HG02610 (cell line): ENCODE results near the gene CLN6.
"Not testable (repeated sequence)": the region's sequence is repeated elsewhere in the genome, so short reads cannot be mapped to it uniquely, and the experiment has no call there.

ENCODE experiments used
- ATAC-seq: cut with Tn5 transposase; IDR thresholded peaks from one replicate; pipeline ENCODE4 v1.9.1; 2021; ENCODE audit warnings: mild to moderate bottlenecking, moderate library complexity; ENCODE audit not compliant: unreplicated experiment

Gene CLN6

GRCh38 chr15:68192804-68193486 is 36.6 kb downstream of the CLN6 start:
- no peak for ATAC-seq

- ATAC-seq = no peak
These were observed 37.4 kb downstream of the CLN6 start for GRCh38 chr15:68192117-68192516.

GRCh38 chr15:68191555-68191954 is 38.0 kb downstream of the CLN6 start:
- ATAC-seq = no peak

GRCh38 chr15:68190048-68190447 is 39.5 kb downstream of the CLN6 start:
- ATAC-seq = no peak

GRCh38 chr15:68188647-68189046 is 40.9 kb downstream of the CLN6 start:
- ATAC-seq = no peak

GRCh38 chr15:68187559-68187958 is 42.0 kb downstream of the CLN6 start:
- no peak for ATAC-seq

GRCh38 chr15:68186671-68187397 is 42.7 kb downstream of the CLN6 start:
- ATAC-seq = no peak

GRCh38 chr15:68184616-68185480 is 44.7 kb downstream of the CLN6 start:
- ATAC-seq = no peak

- ATAC-seq = no peak
These were observed 45.8 kb downstream of the CLN6 start for GRCh38 chr15:68183616-68184315.

- ATAC-seq = no peak
These were observed 51.8 kb downstream of the CLN6 start for GRCh38 chr15:68177742-68178141.

- no peak for ATAC-seq
These were observed 52.9 kb downstream of the CLN6 start for GRCh38 chr15:68176601-68177000.

GRCh38 chr15:68175526-68175925 is 54.0 kb downstream of the CLN6 start:
- ATAC-seq = no peak

- no peak for ATAC-seq
These were observed 56.4 kb downstream of the CLN6 start for GRCh38 chr15:68173119-68173518.

- ATAC-seq = not testable (repeated sequence)
These were observed 57.5 kb downstream of the CLN6 start for GRCh38 chr15:68172037-68172436.

GRCh38 chr15:68166847-68167246 is 62.7 kb downstream of the CLN6 start:
- no peak for ATAC-seq

- ATAC-seq = no peak
These were observed 66.3 kb downstream of the CLN6 start for GRCh38 chr15:68163191-68163590.

- no peak for ATAC-seq
These were observed 71.4 kb downstream of the CLN6 start for GRCh38 chr15:68158046-68158628.

GRCh38 chr15:68157074-68157473 is 72.5 kb downstream of the CLN6 start:
- ATAC-seq = no peak
